TTC549 (cell line): ENCODE measurements around the gene FHIT.

ENCODE experiments used
- FAIRE-seq: peaks from 2 replicates; lab custom pipeline; 2012; peaks lifted over from hg19 to GRCh38; lab: Jason Lieb, UNC

The FHIT gene

GRCh38 chr3:60835796-60836195 lies 415.5 kb downstream of the FHIT start:
- no peak for FAIRE-seq

GRCh38 chr3:60829058-60829457 lies 422.2 kb downstream of the FHIT start:
- no peak for FAIRE-seq

GRCh38 chr3:60827666-60828065 lies 423.6 kb downstream of the FHIT start:
- no peak for FAIRE-seq

GRCh38 chr3:60826511-60826910 lies 424.7 kb downstream of the FHIT start:
- FAIRE-seq: no peak

GRCh38 chr3:60812502-60812901 lies 438.8 kb downstream of the FHIT start:
- FAIRE-seq: no peak

GRCh38 chr3:60810881-60811280 lies 440.4 kb downstream of the FHIT start:
- FAIRE-seq: no peak

- no peak for FAIRE-seq
Measured at GRCh38 chr3:60809857-60810610, 441.2 kb downstream of the FHIT start.

- FAIRE-seq: no peak
Measured at GRCh38 chr3:60803216-60804173, 447.8 kb downstream of the FHIT start.

- no peak for FAIRE-seq
Measured at GRCh38 chr3:60801307-60801706, 449.9 kb downstream of the FHIT start.

- FAIRE-seq: no peak
Measured at GRCh38 chr3:60798456-60798855, 452.8 kb downstream of the FHIT start.

GRCh38 chr3:60792249-60792852 lies 458.9 kb downstream of the FHIT start:
- FAIRE-seq: no peak

GRCh38 chr3:60788185-60788584 lies 463.1 kb downstream of the FHIT start:
- no peak for FAIRE-seq

GRCh38 chr3:60781935-60782334 lies 469.3 kb downstream of the FHIT start:
- no peak for FAIRE-seq

- no peak for FAIRE-seq
Measured at GRCh38 chr3:60779637-60780036, 471.6 kb downstream of the FHIT start.

- FAIRE-seq: no peak
Measured at GRCh38 chr3:60775985-60776384, 475.3 kb downstream of the FHIT start.

- no peak for FAIRE-seq
Measured at GRCh38 chr3:60774617-60775016, 476.6 kb downstream of the FHIT start.

GRCh38 chr3:60772584-60772983 lies 478.7 kb downstream of the FHIT start:
- no peak for FAIRE-seq

- FAIRE-seq: no peak
Measured at GRCh38 chr3:60771766-60772165, 479.5 kb downstream of the FHIT start.

GRCh38 chr3:60770532-60770931 lies 480.7 kb downstream of the FHIT start:
- no peak for FAIRE-seq

GRCh38 chr3:60767536-60767935 lies 483.7 kb downstream of the FHIT start:
- FAIRE-seq: no peak

- FAIRE-seq: no peak
Measured at GRCh38 chr3:60765776-60766175, 485.5 kb downstream of the FHIT start.

- no peak for FAIRE-seq
Measured at GRCh38 chr3:60764870-60765269, 486.4 kb downstream of the FHIT start.

- no peak for FAIRE-seq
Measured at GRCh38 chr3:60760145-60760544, 491.1 kb downstream of the FHIT start.
